GM18498 (cell line): ENCODE measurements around the gene ATP5F1D.
"Not testable (repeated sequence)": the region's sequence is repeated elsewhere in the genome, so short reads cannot be mapped to it uniquely, and the experiment has no call there.

Experiments
- ATAC-seq: cut with Tn5 transposase; IDR thresholded peaks from one replicate; pipeline ENCODE4 v1.9.1; 2021; ENCODE audit warnings: mild to moderate bottlenecking, moderate library complexity; ENCODE audit not compliant: unreplicated experiment

Gene ATP5F1D

GRCh38 chr19:1241417-1242095, at the start of gene ATP5F1D:
ATP5F1D (plus strand) TSS chr19:1241751; CDS start chr19:1241851, 100 bp downstream.
- ATAC-seq: peak; percentile 53

- ATAC-seq: no peak
Measured at GRCh38 chr19:1199531-1199930, 42.0 kb upstream of the ATP5F1D start.

- not testable (repeated sequence) for ATAC-seq
Measured at GRCh38 chr19:1200614-1201013, 40.9 kb upstream of the ATP5F1D start.

- ATAC-seq: peak; percentile 89
Measured at GRCh38 chr19:1205114-1206099, 36.1 kb upstream of the ATP5F1D start, which contains the start of gene STK11. STK11 (plus strand) TSS chr19:1205778; CDS start chr19:1206914, 1,136 bp downstream.

GRCh38 chr19:1206150-1206863, 35.2 kb upstream of the ATP5F1D start:
- ATAC-seq: no peak

GRCh38 chr19:1206864-1207450, 34.6 kb upstream of the ATP5F1D start:
- no peak for ATAC-seq

- not testable (repeated sequence) for ATAC-seq
Measured at GRCh38 chr19:1208830-1209229, 32.7 kb upstream of the ATP5F1D start.

GRCh38 chr19:1210227-1210538, 31.4 kb upstream of the ATP5F1D start:
- ATAC-seq: no peak

- ATAC-seq: no peak
Measured at GRCh38 chr19:1211494-1212234, 29.9 kb upstream of the ATP5F1D start.

- ATAC-seq: no peak
Measured at GRCh38 chr19:1213391-1214286, 27.9 kb upstream of the ATP5F1D start.

- ATAC-seq: no peak
Measured at GRCh38 chr19:1214299-1214861, 27.2 kb upstream of the ATP5F1D start.

- no peak for ATAC-seq
Measured at GRCh38 chr19:1214862-1215731, 26.5 kb upstream of the ATP5F1D start.

- ATAC-seq: no peak
Measured at GRCh38 chr19:1216756-1217155, 24.8 kb upstream of the ATP5F1D start.

- no peak for ATAC-seq
Measured at GRCh38 chr19:1217366-1217765, 24.2 kb upstream of the ATP5F1D start.

- ATAC-seq: no peak
Measured at GRCh38 chr19:1218751-1219567, 22.6 kb upstream of the ATP5F1D start.

- no peak for ATAC-seq
Measured at GRCh38 chr19:1219786-1220476, 21.6 kb upstream of the ATP5F1D start.
